OCI-LY7 (cell line): ENCODE results near the gene SLC1A4. TPM values are rescaled to one million over a fixed set of nuclear protein-coding genes. Genes with fewer than 3 reads are reported as not detected.

Source experiments
- BruUV-seq: library from RNA; stranded (reverse); fragments of 400-500 nt; replicated peaks from 2 replicates; lab custom pipeline; 2021; lab: Mats Ljungman, UMichigan
- CTCF ChIA-PET: fragments of 300-600 bp; sonication (Branson Sonifier 250); formaldehyde crosslinking; loops from one replicate; lab custom pipeline; 2022; ENCODE audit warnings: antibody characterized with exemption; ENCODE audit not compliant: unreplicated experiment; lab: Charles Lee
- POLR2A ChIA-PET: fragments of 300-600 bp; sonication (Branson Sonifier 250); formaldehyde crosslinking; loops from one replicate; lab custom pipeline; 2022; ENCODE audit warnings: antibody characterized with exemption; lab: Charles Lee
- DNase-seq: peaks from one replicate; pipeline ENCODE4 v3.0.0-alpha.2; 2015; ENCODE audit warnings: low spot score
- H2AFZ ChIP-seq: fragments of 200-600 bp; sonication (generic), shearing (Covaris generic); 2 replicates; pipeline ENCODE4 v1.6.1; 2014; ENCODE audit warnings: mild to moderate bottlenecking, antibody characterized with exemption, low read length, moderate library complexity
- H3K27ac ChIP-seq: fragments of 200-600 bp; sonication (generic); 2 replicates; pipeline ENCODE4 v1.5.1; 2014; ENCODE audit warnings: mixed run types, low read depth, mild to moderate bottlenecking, moderate library complexity, low read length, inconsistent platforms; ENCODE audit not compliant: poor library complexity, severe bottlenecking
- H3K36me3 ChIP-seq: fragments of 200-600 bp; sonication (generic); 2 replicates; pipeline ENCODE4 v1.6.1; 2014; ENCODE audit warnings: mild to moderate bottlenecking, antibody characterized with exemption, low read length, moderate library complexity, mixed read lengths; ENCODE audit not compliant: insufficient read depth
- H3K4me1 ChIP-seq: fragments of 200-600 bp; sonication (generic); 2 replicates; pipeline ENCODE4 v1.5.1; 2014; ENCODE audit warnings: mild to moderate bottlenecking, low read length; ENCODE audit not compliant: insufficient read depth, poor library complexity, severe bottlenecking
- H3K4me2 ChIP-seq: fragments of 200-600 bp; sonication (generic); 2 replicates; pipeline ENCODE4 v1.6.1; 2014; ENCODE audit warnings: mild to moderate bottlenecking, low read length
- H3K4me3 ChIP-seq: fragments of 200-600 bp; sonication (generic); 2 replicates; pipeline ENCODE4 v1.5.1; 2014; ENCODE audit warnings: mild to moderate bottlenecking, low read depth, low read length; ENCODE audit not compliant: poor library complexity, severe bottlenecking
- H3K79me2 ChIP-seq: fragments of 200-600 bp; sonication (generic); 2 replicates; pipeline ENCODE4 v1.6.1; 2016; ENCODE audit warnings: low read depth, mild to moderate bottlenecking, low read length, moderate library complexity, mixed read lengths; ENCODE audit not compliant: insufficient read depth
- H3K9me2 ChIP-seq: fragments of 200-600 bp; sonication (generic); 2 replicates; pipeline ENCODE4 v1.6.1; 2016; ENCODE audit warnings: mild to moderate bottlenecking, low read length, mixed read lengths; ENCODE audit not compliant: insufficient read depth
- H3K9me3 ChIP-seq: fragments of 200-600 bp; sonication (generic); 2 replicates; pipeline ENCODE4 v1.6.1; 2014; ENCODE audit warnings: mild to moderate bottlenecking, mixed run types, low read length, mixed read lengths
- H4K20me1 ChIP-seq: fragments of 200-600 bp; sonication (generic); 2 replicates; pipeline ENCODE4 v1.6.1; 2014; ENCODE audit warnings: mild to moderate bottlenecking, antibody characterized with exemption, low read length, moderate library complexity, mixed read lengths; ENCODE audit not compliant: insufficient read depth
- CTCF ChIP-seq: fragments of 200-600 bp; sonication (generic); conservative IDR thresholded peaks from 2 replicates; pipeline ENCODE4 v1.5.1; 2014; ENCODE audit warnings: mild to moderate bottlenecking, antibody characterized with exemption, low read length, moderate library complexity, mixed read lengths
- EZH2phosphoT487 ChIP-seq: fragments of 200-600 bp; sonication (generic); IDR thresholded peaks from 2 replicates; pipeline ENCODE4 v1.6.1; 2018; ENCODE audit warnings: low read depth, borderline replicate concordance, mild to moderate bottlenecking, mixed run types, antibody characterized with exemption, low read length, moderate library complexity, mixed read lengths
- intact Hi-C: fragments of 100-400 bp; cut with micrococcal nuclease; formaldehyde crosslinking; loops from one replicate; pipeline ENCODE4 v1.10.0; 2022; ENCODE audit not compliant: unreplicated experiment
- total RNA-seq, 2 experiments: library from RNA; depleted of rRNA in 1 of 2; stranded (reverse); fragments of >200 nt in 1 of 2; shearing (Covaris generic) in 1 of 2; gene quantifications; 2 replicates each; pipeline ENCODE4 v1.2.3, GENCODE V29; 2014 to 2022

Gene SLC1A4
- total RNA-seq, 2 experiments from 2014 or later, result 17.2 to 31.1 TPM

- Histone ChIP-seq H3K9me3 (peaks cover 16% of the 10 kb centered on the region; the same call in 1 of the 2 replicates), H3K36me3 (peaks cover 18% of the 10 kb centered on the region), H3K79me2 (peaks cover 21% of the 10 kb centered on the region; the same call in 1 of the 2 replicates), H3K9me2 (no peaks in the 10 kb centered on the region), H2AFZ (no peak overlapping the region), H3K4me1 (peaks cover 67% of the 10 kb centered on the region), H3K27ac (peak overlapping the region; percentile 56), H3K4me3 (peak overlapping the region; percentile 82), H3K4me2 (peak overlapping the region; percentile 88), H4K20me1 (no peaks in the 10 kb centered on the region)
- intact Hi-C loops, result loop anchor here (5.0 kb wide), 2 partner anchors 382 to 502 kb away; no protein-coding TSS in a partner anchor
- DNase-seq, result no peak
- BruUV-seq, result no TSS peak
- CTCF ChIA-PET, result interaction anchor here (0.5 to 1.6 kb wide), 4 partner anchors 9 to 136 kb away, joined by 3 to 6 read pairs (median 4); no protein-coding TSS in a partner anchor
- TF ChIP-seq CTCF, result no peak
- POLR2A ChIA-PET, result interaction anchor here (0.7 to 3.4 kb wide), 24 partner anchors 7 to 173 kb away, joined by 3 to 25 read pairs (median 5); partner anchors contain the start of genes ACTR2 and RAB1A
Measured at GRCh38 chr2:65054749-65055421, 65.7 kb downstream of the SLC1A4 start.

GRCh38 chr2:65055422-65056214, 66.4 kb downstream of the SLC1A4 start:
- peak; percentile 80 for DNase-seq
- Histone ChIP-seq H3K9me2 (no peaks in the 10 kb centered on the region), H3K79me2 (peaks cover 21% of the 10 kb centered on the region; the same call in 1 of the 2 replicates), H3K4me1 (peaks cover 68% of the 10 kb centered on the region), H3K9me3 (peaks cover 16% of the 10 kb centered on the region; the same call in 1 of the 2 replicates), H3K4me2 (peak overlapping the region; percentile 88), H4K20me1 (no peaks in the 10 kb centered on the region), H3K27ac (peak overlapping the region; percentile 56), H2AFZ (peak overlapping the region; percentile 52; the same call in 1 of the 2 replicates), H3K4me3 (peak overlapping the region; percentile 82), H3K36me3 (peaks cover 18% of the 10 kb centered on the region)
- BruUV-seq, result TSS peak; percentile 54
- CTCF ChIA-PET, result interaction anchor here (0.5 to 1.6 kb wide), 9 partner anchors 9 to 352 kb away, joined by 3 to 11 read pairs (median 4); no protein-coding TSS in a partner anchor
- POLR2A ChIA-PET, result interaction anchor here (0.6 to 3.4 kb wide), 34 partner anchors 8 to 518 kb away, joined by 3 to 25 read pairs (median 4); partner anchors contain the start of gene RAB1A
- TF ChIP-seq EZH2phosphoT487, result no peak
- no peak for TF ChIP-seq CTCF
- intact Hi-C loops, result loop anchor here (5.0 kb wide), 2 partner anchors 382 to 502 kb away; no protein-coding TSS in a partner anchor
